ENCODE results near the gene FAM107B. TPM values are rescaled to one million over a fixed set of nuclear protein-coding genes. Genes with fewer than 3 reads are reported as not detected.

FAM107B gene
- total and polyA plus RNA-seq, 7 donors, result 12.8 to 111 (median 15.0) TPM

GRCh38 chr10:14557567-14557966, 217.1 kb downstream of the FAM107B start:
- Histone ChIP-seq H3K27ac (no peak overlapping the region), H3K27me3 (no peaks in the 10 kb centered on the region), H3K9me3 (no peaks in the 10 kb centered on the region), H3K36me3 (no peaks in the 10 kb centered on the region), H3K4me1 (peaks cover 0 to 15% (median 10%) of the 10 kb centered on the region in 4 donors), H3K4me3 (no peak overlapping the region)
- 95 to 97% methylated on average over 5 of the region's 5 CpGs for WGBS, 2 donors
- TF ChIP-seq CTCF (IDR thresholded peaks at IDR 0.05) (no peak), EP300 (IDR thresholded peaks at IDR 0.05) (no peak), POLR2AphosphoS5 (IDR thresholded peaks at IDR 0.05) (no peak), POLR2A (IDR thresholded peaks at IDR 0.05) (no peak)
- no peak for DNase-seq
- intact Hi-C loops (cut with DNase I), result no loop called here

GRCh38 chr10:14556285-14556956, 218.3 kb downstream of the FAM107B start:
- Histone ChIP-seq H3K27ac (peak overlapping the region in 2 of 4 donors; percentile 5 to 20), H3K4me3 (no peak overlapping the region), H3K36me3 (no peaks in the 10 kb centered on the region), H3K4me1 (peaks cover 0 to 15% (median 10%) of the 10 kb centered on the region in 4 donors), H3K9me3 (no peaks in the 10 kb centered on the region), H3K27me3 (no peaks in the 10 kb centered on the region)
- TF ChIP-seq CTCF (IDR thresholded peaks at IDR 0.05) (no peak), EP300 (IDR thresholded peaks at IDR 0.05) (no peak), POLR2AphosphoS5 (IDR thresholded peaks at IDR 0.05) (no peak), POLR2A (IDR thresholded peaks at IDR 0.05) (no peak)
- intact Hi-C loops (cut with DNase I), result no loop called here
- WGBS, 2 donors, result 62% methylated on average over 12 of the region's 12 CpGs
- DNase-seq, result no peak

DNA sequence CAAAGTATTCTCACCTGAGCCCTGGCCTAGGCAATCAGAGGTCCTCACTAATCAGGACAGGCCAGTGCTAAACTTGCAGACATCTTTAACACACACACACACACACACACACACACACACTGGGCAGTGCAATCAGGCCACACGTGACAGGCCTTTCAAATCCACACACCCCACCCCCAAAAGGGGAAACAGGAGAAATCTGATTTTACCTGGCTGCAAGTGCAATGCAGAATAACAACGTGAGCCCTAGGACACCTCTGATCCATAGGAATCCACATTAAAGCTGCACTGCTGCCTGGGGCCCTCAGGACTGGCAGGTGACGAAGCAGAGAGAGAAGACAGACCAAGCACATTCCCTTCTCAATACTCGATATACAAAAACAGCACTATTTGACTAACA, 218.9 kb downstream of the FAM107B start:
- Histone ChIP-seq H3K4me1 (peaks cover 0 to 15% (median 10%) of the 10 kb centered on the region in 4 donors), H3K4me3 (no peak overlapping the region), H3K27ac (no peak overlapping the region), H3K27me3 (no peaks in the 10 kb centered on the region), H3K9me3 (no peaks in the 10 kb centered on the region), H3K36me3 (no peaks in the 10 kb centered on the region)
- intact Hi-C loops (cut with DNase I), result no loop called here
- no peak for DNase-seq
- TF ChIP-seq POLR2AphosphoS5 (IDR thresholded peaks at IDR 0.05), result no peak
- TF ChIP-seq CTCF (IDR thresholded peaks at IDR 0.05), result no peak
- TF ChIP-seq POLR2A (IDR thresholded peaks at IDR 0.05), result no peak
- no peak for TF ChIP-seq EP300 (IDR thresholded peaks at IDR 0.05)
- 65 to 76% methylated on average over 4 of the region's 4 CpGs for WGBS, 2 donors

- DNase-seq, result no peak
- Histone ChIP-seq H3K27ac (peak overlapping the region in 2 of 4 donors; percentile 3 to 36), H3K9me3 (no peaks in the 10 kb centered on the region), H3K36me3 (no peaks in the 10 kb centered on the region), H3K27me3 (no peaks in the 10 kb centered on the region), H3K4me3 (no peak overlapping the region), H3K4me1 (peaks cover 0 to 15% (median 10%) of the 10 kb centered on the region in 4 donors)
- 60 to 80% methylated on average over 3 of the region's 3 CpGs for WGBS, 2 donors
- peak in 1 of 4 donors; percentile 8 for TF ChIP-seq POLR2AphosphoS5 (IDR thresholded peaks at IDR 0.05)
- no peak for TF ChIP-seq EP300 (IDR thresholded peaks at IDR 0.05)
- TF ChIP-seq POLR2A (IDR thresholded peaks at IDR 0.05), result no peak
- intact Hi-C loops (cut with DNase I), result no loop called here
Measured at GRCh38 chr10:14554491-14555205, 220.0 kb downstream of the FAM107B start.

- H3K4me1 ChIP-seq, result peaks cover 0 to 15% (median 10%) of the 10 kb centered on the region in 4 donors
- TF ChIP-seq EP300 (IDR thresholded peaks at IDR 0.05), result no peak
- no peak for TF ChIP-seq POLR2A (IDR thresholded peaks at IDR 0.05)
Measured at GRCh38 chr10:14554091-14554490, 220.6 kb downstream of the FAM107B start.

More at GRCh38 chr10:14554091-14554490, 220.6 kb downstream of the FAM107B start:
- Histone ChIP-seq H3K27ac (peak overlapping the region in 1 of 4 donors; percentile 3), H3K9me3 (no peaks in the 10 kb centered on the region), H3K27me3 (no peaks in the 10 kb centered on the region), H3K4me3 (no peak overlapping the region), H3K36me3 (no peaks in the 10 kb centered on the region)
- intact Hi-C loops (cut with DNase I), result no loop called here
- 20 to 64% methylated on average over 3 of the region's 3 CpGs for WGBS, 2 donors
- no peak for DNase-seq
